KMS-11 (cell line): Measurements from ENCODE around the gene FUT1.

Source experiments
- H2AFZ ChIP-seq: fragments of 200-600 bp; sonication (generic); 2 replicates; pipeline ENCODE4 v1.6.1; 2016; ENCODE audit warnings: antibody characterized with exemption, mixed run types, low read depth
- H3K27ac ChIP-seq: fragments of 200-600 bp; sonication (generic); 2 replicates; pipeline ENCODE4 v1.6.1; 2016; ENCODE audit warnings: mild to moderate bottlenecking, mixed run types
- H3K27me3 ChIP-seq: fragments of 200-600 bp; sonication (generic); 2 replicates; pipeline ENCODE4 v1.6.1; 2017; ENCODE audit warnings: mild to moderate bottlenecking, low read depth, mixed run types, moderate library complexity; ENCODE audit not compliant: insufficient read depth
- H3K36me3 ChIP-seq: fragments of 200-600 bp; sonication (generic); 2 replicates; pipeline ENCODE4 v1.6.1; 2017; ENCODE audit warnings: mild to moderate bottlenecking, mixed run types; ENCODE audit not compliant: insufficient read depth
- H3K4me1 ChIP-seq: fragments of 200-600 bp; sonication (generic); 2 replicates; pipeline ENCODE4 v1.6.1; 2016; ENCODE audit warnings: mild to moderate bottlenecking, low read depth, mixed run types; ENCODE audit not compliant: poor library complexity, severe bottlenecking
- H3K4me2 ChIP-seq: fragments of 200-600 bp; sonication (generic); 2 replicates; pipeline ENCODE4 v1.7.0; 2016; ENCODE audit warnings: mild to moderate bottlenecking, mixed run types
- H3K4me3 ChIP-seq: fragments of 200-600 bp; sonication (generic); IDR thresholded peaks from 2 replicates; pipeline ENCODE4 v1.6.1; 2017; ENCODE audit warnings: low read depth, low read length, mixed read lengths; ENCODE audit not compliant: insufficient read depth
- H3K79me2 ChIP-seq: fragments of 200-600 bp; sonication (generic); 2 replicates; pipeline ENCODE4 v1.6.1; 2016; ENCODE audit warnings: low read depth, mixed run types; ENCODE audit not compliant: insufficient read depth
- H3K9ac ChIP-seq: fragments of 200-600 bp; sonication (generic); 2 replicates; pipeline ENCODE4 v1.6.1; 2016; ENCODE audit warnings: mild to moderate bottlenecking, mixed run types
- H4K20me1 ChIP-seq: fragments of 200-600 bp; sonication (generic); 2 replicates; pipeline ENCODE4 v1.6.1; 2016; ENCODE audit warnings: mild to moderate bottlenecking, mixed run types; ENCODE audit not compliant: insufficient read depth
- TF ChIP-seq, protein P1 (sequence below): fragments of 200-600 bp; sonication (generic); conservative IDR thresholded peaks from 2 replicates; pipeline ENCODE4 v1.6.1; 2017; ENCODE audit warnings: low read depth, mild to moderate bottlenecking, antibody characterized with exemption, low read length, moderate library complexity, mixed read lengths

The FUT1 gene

GRCh38 chr19:48750771-48751504, 1.5 kb downstream of the FUT1 start:
- Histone ChIP-seq H3K27ac (no peak overlapping the region), H3K79me2 (no peaks in the 10 kb centered on the region), H2AFZ (no peak overlapping the region), H3K4me1 (peaks cover 14% of the 10 kb centered on the region), H3K27me3 (peaks cover 64% of the 10 kb centered on the region), H3K4me2 (no peak overlapping the region), H3K9ac (no peak overlapping the region), H4K20me1 (no peaks in the 10 kb centered on the region), H3K36me3 (no peaks in the 10 kb centered on the region), H3K4me3 (no peak overlapping the region)
- TF ChIP-seq, protein P1, sequence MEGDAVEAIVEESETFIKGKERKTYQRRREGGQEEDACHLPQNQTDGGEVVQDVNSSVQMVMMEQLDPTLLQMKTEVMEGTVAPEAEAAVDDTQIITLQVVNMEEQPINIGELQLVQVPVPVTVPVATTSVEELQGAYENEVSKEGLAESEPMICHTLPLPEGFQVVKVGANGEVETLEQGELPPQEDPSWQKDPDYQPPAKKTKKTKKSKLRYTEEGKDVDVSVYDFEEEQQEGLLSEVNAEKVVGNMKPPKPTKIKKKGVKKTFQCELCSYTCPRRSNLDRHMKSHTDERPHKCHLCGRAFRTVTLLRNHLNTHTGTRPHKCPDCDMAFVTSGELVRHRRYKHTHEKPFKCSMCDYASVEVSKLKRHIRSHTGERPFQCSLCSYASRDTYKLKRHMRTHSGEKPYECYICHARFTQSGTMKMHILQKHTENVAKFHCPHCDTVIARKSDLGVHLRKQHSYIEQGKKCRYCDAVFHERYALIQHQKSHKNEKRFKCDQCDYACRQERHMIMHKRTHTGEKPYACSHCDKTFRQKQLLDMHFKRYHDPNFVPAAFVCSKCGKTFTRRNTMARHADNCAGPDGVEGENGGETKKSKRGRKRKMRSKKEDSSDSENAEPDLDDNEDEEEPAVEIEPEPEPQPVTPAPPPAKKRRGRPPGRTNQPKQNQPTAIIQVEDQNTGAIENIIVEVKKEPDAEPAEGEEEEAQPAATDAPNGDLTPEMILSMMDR = no peak

GRCh38 chr19:48750351-48750750, 2.1 kb downstream of the FUT1 start:
- Histone ChIP-seq H3K9ac (no peak overlapping the region), H2AFZ (no peak overlapping the region)
- TF ChIP-seq, protein P1 = no peak

DNA sequence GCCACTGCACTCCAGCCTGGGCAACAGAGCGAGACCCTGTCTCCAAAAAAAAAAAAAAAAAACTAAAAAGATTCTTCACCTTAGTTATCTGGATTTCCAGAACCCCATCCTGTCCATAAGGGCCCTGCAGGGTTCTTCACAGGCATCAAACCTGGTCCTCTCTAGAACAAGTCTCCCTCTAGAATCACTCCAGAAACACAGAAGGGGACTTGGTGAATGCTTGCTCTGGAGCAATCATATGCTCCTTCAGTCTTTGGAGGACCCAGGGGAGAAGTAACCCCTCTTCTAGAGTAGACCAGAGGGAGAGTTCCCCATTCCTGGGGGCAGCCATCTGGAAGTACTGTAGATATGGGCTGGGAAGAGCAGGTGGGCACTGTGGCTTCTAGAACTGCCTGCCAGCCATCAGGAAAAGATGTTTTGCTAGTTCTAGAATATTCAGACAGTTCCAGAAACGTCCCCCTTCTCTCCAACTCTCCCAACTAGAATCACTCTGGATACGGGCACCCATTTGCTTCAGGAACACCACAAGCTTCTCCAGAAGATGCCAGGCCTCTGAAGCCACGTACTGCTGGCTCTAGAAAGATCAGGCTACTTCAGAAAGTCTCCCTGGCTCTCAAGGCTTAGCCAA, 2.8 kb downstream of the FUT1 start:
- Histone ChIP-seq H3K4me3 (no peak overlapping the region), H4K20me1 (no peaks in the 10 kb centered on the region), H3K36me3 (no peaks in the 10 kb centered on the region), H3K79me2 (no peaks in the 10 kb centered on the region), H3K27me3 (peaks cover 73% of the 10 kb centered on the region), H2AFZ (no peak overlapping the region), H3K4me1 (peaks cover 4% of the 10 kb centered on the region), H3K4me2 (no peak overlapping the region), H3K9ac (no peak overlapping the region), H3K27ac (no peak overlapping the region)
- TF ChIP-seq, protein P1 = no peak

More at GRCh38 chr19:48750351-48750750, 2.1 kb downstream of the FUT1 start:
- Histone ChIP-seq H3K4me2 (no peak overlapping the region), H3K27me3 (peaks cover 70% of the 10 kb centered on the region), H3K36me3 (no peaks in the 10 kb centered on the region), H3K79me2 (no peaks in the 10 kb centered on the region), H3K27ac (no peak overlapping the region), H3K4me3 (no peak overlapping the region), H3K4me1 (peaks cover 8% of the 10 kb centered on the region), H4K20me1 (no peaks in the 10 kb centered on the region)

GRCh38 chr19:48746738-48747575, 5.5 kb downstream of the FUT1 start, which contains the start of gene IZUMO1:
TSS of gene IZUMO1 (minus strand) at chr19:48746909. CDS start at chr19:48745859, 1,050 bp downstream.
- Histone ChIP-seq H3K27ac (no peak within 1 kb of the TSS), H3K27me3 (peaks cover 70% of the 10 kb centered on the region), H3K9ac (no peak within 1 kb of the TSS; the same call in 1 of the 2 replicates), H3K36me3 (no peaks in the 10 kb centered on the region), H4K20me1 (no peaks in the 10 kb centered on the region), H3K4me2 (peak within 1 kb of the TSS; percentile 29; the same call in 1 of the 2 replicates), H2AFZ (peak within 1 kb of the TSS; percentile 70), H3K4me3 (no peak within 1 kb of the TSS), H3K79me2 (no peaks in the 10 kb centered on the region), H3K4me1 (no peaks in the 10 kb centered on the region)
- TF ChIP-seq, protein P1 = no peak
